HL-60 (cell line): ENCODE measurements around the gene MACROD2.

ENCODE experiments used
- DNase-seq, 2 experiments: peaks; one replicate each; pipeline ENCODE4 v3.0.0-alpha.2; 2010 to 2020; ENCODE audit warnings: low read depth in 1 of 2, low spot score in 1 of 2
- H3K27ac ChIP-seq: fragments of 250-450 bp; sonication (Bioruptor Pico); replicated peaks from 2 replicates; pipeline ENCODE4 v1.5.1; 2020; ENCODE audit warnings: mild to moderate bottlenecking, moderate library complexity
- H3K27me3 ChIP-seq: fragments of 250-450 bp; sonication (Bioruptor Pico); 2 replicates; pipeline ENCODE4 v1.5.1; 2021; ENCODE audit warnings: mild to moderate bottlenecking, moderate library complexity; ENCODE audit not compliant: insufficient read depth, poor library complexity, severe bottlenecking
- H3K4me3 ChIP-seq: replicated peaks from 2 replicates; pipeline ENCODE4 v1.5.1; 2011; ENCODE audit warnings: mild to moderate bottlenecking, control low read depth, low read length; ENCODE audit not compliant: insufficient read depth
- GABPA ChIP-seq: IDR thresholded peaks from 2 replicates; pipeline ENCODE4 v1.6.1; 2012; ENCODE audit warnings: low read depth
- POLR2AphosphoS5 ChIP-seq: IDR thresholded peaks from 2 replicates; pipeline ENCODE4 v1.6.1; 2012; ENCODE audit warnings: low read depth
- SPI1 ChIP-seq: IDR thresholded peaks from 2 replicates; pipeline ENCODE4 v1.6.1; 2012; ENCODE audit warnings: low read depth, mild to moderate bottlenecking, borderline replicate concordance
- TF ChIP-seq, protein P1 (sequence below): IDR thresholded peaks from one replicate; pipeline ENCODE4 v1.5.1; 2011; ENCODE audit warnings: low read length, control low read depth, inconsistent platforms; ENCODE audit not compliant: insufficient read depth
- TF ChIP-seq, protein P2 (sequence below): IDR thresholded peaks from 2 replicates; pipeline ENCODE4 v1.6.1; 2012; ENCODE audit warnings: low read depth; ENCODE audit not compliant: insufficient replicate concordance

Gene MACROD2

DNA sequence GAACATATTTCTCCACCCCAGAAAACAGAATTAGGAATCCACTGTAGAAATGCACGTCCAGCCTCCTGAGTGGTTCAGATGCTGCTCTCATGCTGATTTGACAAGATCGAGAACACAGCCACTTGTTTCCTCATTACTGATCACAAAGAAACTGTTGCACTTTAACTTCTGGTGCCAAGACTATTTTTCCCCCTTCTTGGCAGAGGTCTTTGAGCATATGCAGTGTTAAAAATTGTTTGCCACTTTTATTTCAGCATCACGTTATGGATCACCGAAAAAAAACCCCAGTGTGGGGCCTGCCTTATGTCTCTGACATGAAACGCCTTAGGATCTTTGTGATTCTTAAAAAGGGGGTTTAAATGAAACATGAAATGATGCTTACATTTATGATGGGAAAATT, 1511.0 kb downstream of the MACROD2 start:
- H3K27ac ChIP-seq: no peak overlapping the region
- H3K4me3 ChIP-seq: no peak overlapping the region
- no peak for DNase-seq
- TF ChIP-seq, protein P1, sequence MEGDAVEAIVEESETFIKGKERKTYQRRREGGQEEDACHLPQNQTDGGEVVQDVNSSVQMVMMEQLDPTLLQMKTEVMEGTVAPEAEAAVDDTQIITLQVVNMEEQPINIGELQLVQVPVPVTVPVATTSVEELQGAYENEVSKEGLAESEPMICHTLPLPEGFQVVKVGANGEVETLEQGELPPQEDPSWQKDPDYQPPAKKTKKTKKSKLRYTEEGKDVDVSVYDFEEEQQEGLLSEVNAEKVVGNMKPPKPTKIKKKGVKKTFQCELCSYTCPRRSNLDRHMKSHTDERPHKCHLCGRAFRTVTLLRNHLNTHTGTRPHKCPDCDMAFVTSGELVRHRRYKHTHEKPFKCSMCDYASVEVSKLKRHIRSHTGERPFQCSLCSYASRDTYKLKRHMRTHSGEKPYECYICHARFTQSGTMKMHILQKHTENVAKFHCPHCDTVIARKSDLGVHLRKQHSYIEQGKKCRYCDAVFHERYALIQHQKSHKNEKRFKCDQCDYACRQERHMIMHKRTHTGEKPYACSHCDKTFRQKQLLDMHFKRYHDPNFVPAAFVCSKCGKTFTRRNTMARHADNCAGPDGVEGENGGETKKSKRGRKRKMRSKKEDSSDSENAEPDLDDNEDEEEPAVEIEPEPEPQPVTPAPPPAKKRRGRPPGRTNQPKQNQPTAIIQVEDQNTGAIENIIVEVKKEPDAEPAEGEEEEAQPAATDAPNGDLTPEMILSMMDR: no peak
- TF ChIP-seq, protein P2, sequence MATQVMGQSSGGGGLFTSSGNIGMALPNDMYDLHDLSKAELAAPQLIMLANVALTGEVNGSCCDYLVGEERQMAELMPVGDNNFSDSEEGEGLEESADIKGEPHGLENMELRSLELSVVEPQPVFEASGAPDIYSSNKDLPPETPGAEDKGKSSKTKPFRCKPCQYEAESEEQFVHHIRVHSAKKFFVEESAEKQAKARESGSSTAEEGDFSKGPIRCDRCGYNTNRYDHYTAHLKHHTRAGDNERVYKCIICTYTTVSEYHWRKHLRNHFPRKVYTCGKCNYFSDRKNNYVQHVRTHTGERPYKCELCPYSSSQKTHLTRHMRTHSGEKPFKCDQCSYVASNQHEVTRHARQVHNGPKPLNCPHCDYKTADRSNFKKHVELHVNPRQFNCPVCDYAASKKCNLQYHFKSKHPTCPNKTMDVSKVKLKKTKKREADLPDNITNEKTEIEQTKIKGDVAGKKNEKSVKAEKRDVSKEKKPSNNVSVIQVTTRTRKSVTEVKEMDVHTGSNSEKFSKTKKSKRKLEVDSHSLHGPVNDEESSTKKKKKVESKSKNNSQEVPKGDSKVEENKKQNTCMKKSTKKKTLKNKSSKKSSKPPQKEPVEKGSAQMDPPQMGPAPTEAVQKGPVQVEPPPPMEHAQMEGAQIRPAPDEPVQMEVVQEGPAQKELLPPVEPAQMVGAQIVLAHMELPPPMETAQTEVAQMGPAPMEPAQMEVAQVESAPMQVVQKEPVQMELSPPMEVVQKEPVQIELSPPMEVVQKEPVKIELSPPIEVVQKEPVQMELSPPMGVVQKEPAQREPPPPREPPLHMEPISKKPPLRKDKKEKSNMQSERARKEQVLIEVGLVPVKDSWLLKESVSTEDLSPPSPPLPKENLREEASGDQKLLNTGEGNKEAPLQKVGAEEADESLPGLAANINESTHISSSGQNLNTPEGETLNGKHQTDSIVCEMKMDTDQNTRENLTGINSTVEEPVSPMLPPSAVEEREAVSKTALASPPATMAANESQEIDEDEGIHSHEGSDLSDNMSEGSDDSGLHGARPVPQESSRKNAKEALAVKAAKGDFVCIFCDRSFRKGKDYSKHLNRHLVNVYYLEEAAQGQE: no peak
- no peak for TF ChIP-seq POLR2AphosphoS5
- TF ChIP-seq GABPA: no peak
- TF ChIP-seq SPI1: no peak
- H3K27me3 ChIP-seq: no peaks in the 10 kb centered on the region

DNA sequence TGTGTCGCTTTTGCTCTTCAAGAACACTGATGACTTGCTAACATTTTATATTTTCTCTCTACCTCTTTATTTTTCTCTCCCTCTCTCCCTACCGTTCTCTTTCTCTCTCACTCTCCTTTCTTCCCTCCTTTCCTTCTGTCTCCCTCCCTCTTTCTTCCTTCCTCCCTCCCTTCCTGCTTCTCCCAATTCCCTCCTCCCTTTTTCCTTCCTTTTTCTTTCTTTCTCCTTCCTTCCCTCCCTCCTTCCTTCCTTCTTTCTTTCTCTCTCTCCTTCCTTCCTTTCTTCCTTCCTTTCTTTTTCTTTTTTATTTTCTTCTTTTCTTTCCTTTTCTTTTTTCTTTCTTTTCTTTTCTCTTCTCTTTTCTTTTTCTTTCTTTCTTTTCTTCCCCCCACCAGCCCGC, 1511.8 kb downstream of the MACROD2 start:
- TF ChIP-seq, protein P2: no peak
- TF ChIP-seq POLR2AphosphoS5 (no peak), SPI1 (no peak)
- no peak for DNase-seq
- H3K4me3 ChIP-seq: no peak overlapping the region
- H3K27ac ChIP-seq: no peak overlapping the region
- H3K27me3 ChIP-seq: no peaks in the 10 kb centered on the region

DNA sequence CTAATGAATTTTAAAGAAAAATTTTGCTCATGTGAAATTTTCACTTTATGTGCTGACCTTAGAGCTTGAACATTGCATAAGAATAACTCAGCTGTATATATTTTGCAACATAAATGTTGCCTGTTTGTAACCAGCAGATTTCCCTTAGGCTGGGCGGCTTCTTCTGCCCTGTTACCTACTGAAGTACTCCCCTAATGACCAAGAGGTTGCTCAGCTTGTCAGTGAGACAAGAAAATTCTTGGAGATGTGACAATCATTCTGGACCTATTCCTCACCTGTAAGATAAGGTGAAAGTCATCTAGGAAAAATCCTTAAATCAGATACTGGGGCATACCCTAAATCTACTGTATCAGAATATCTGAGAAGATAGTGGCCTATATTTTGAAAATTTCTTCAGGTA, 1516.2 kb downstream of the MACROD2 start:
- DNase-seq: no peak
- H3K4me3 ChIP-seq: no peak overlapping the region
- TF ChIP-seq, protein P2: no peak
- TF ChIP-seq POLR2AphosphoS5 (no peak), SPI1 (no peak), GABPA (no peak)
- TF ChIP-seq, protein P1: no peak
- H3K27me3 ChIP-seq: no peaks in the 10 kb centered on the region
- no peak overlapping the region for H3K27ac ChIP-seq
